ENCODE measurements around the gene XYLT2.
"Not testable (repeated sequence)": the region's sequence is repeated elsewhere in the genome, so short reads cannot be mapped to it uniquely, and the experiment has no call there.

XYLT2 gene

DNA sequence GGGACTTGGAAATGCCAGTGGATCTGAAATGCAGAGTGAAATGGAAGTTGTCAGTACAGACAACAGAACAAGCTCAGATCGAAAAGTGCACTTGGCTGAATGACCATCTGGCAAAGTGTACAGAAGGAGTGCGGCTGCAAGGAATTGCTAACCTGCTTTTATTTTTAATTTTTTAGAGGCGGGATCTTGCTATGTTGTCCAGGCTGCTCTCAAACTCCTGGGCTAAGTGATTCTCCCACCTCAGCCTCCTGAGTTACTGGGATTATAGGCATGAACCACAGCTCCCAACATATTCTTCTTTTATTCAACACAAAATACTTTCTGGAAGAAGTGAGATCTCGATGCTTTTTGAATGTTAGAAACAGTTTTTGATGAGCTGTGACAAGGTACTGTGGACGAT, 47.8 kb downstream of the XYLT2 start:
- DNase-seq (ENCODE audit: low spot score), result no peak

DNA sequence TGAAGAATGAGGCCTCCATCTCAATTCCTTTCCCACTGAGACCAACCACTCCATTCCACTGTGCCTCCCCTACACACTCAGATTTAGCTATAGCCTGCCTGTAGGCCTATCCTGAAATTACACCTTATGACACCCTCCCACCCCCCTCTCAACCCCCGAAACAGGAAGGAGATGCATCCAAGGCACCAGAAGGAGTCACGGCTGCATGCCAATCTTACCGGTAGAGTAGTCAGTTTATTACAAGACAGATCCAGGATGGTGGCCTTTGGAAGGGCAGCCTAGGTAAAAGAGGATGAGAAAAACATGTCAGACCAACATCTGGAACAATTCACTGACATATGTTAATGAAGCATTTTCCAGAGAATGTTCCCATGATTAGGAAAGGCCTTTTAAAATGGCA, 48.8 kb downstream of the XYLT2 start:
- no peak for DNase-seq (ENCODE audit: low spot score)

DNA sequence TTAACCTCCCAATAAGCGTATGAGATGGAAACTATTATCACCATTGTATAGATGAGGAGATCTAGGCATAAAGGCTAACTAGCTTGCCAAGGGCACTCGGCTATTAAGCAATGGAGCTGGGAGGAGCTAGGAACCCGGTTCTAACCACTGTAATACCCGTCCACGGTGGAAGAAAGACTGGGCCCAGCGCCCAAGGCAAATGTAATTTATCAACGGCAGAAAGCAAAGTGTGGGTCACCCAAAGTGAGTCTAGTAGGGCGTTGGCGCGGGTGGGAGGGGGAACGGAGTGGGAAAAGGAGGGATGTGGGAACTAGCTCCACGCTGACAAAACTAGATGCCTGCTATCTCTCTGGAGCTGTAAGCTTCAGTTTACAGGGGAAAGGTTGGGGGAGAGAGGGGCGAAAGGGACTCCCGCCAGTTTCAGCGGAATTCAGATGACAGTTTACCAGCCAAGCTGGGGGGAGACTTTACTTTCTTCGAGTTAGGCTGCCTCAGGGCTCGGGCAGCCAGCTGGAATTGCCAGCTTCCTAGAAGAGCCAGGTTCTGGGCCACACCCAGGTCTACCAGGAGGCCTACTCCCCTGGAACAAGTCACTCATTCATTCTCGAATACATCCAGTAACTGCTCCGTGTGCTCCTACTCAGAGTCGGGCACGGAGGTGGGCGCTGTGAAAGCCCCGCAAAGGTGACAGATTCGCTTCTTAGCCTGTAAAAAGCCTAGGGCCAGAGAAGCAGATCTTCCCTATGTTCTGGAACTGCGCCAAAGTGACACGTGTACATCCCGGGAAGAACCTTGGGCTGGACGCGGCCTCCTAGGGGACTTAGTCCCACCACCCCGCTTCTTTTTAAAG, 50.6 kb downstream of the XYLT2 start:
- DNase-seq (ENCODE audit: low spot score), result peak; percentile 76

DNA sequence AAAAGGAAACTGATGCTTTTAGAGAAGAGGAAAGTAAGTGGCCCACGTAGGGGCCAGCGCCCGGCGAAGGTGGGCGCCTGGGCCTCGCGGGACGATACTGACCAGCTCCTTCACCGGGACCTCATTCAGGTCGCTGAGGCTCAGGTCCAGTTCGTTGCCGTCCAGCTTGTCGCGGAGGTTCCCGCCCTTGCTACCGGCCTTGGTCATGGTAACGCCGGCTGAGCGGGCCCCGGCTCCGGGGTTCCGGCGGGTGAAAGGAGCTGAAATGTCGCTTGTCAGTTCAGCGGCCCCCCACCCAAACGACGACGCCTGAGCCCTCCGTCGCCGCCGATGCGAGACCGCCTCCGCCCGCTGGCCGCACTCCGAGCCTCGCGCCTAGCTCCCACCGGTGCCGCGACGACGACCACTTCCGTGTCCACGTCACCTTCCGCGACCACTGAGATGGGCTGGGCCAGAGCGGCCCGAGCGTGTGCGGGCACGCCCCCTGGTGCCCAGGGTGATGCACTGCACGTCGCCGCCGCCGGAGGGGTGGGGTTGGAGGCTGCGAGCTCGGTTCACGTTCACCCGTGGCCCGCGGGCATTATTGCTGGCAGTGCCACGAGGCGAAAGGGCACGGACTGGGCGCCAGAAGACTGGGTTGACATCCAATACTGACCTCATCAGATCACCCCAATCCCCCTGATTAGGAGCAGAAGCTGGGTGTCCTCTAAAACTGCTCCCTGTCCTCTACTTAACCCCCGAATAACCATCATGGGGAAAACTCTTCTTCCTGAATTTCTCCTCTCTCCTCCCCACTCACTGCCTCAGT, 51.4 kb downstream of the XYLT2 start, which contains the start of gene LRRC59:
LRRC59 (minus strand) TSS at position 413 of the 808 bp plus-strand sequence; CDS start at position 207, 206 bp downstream.
- peak; percentile 95 for DNase-seq (ENCODE audit: low spot score)

DNA sequence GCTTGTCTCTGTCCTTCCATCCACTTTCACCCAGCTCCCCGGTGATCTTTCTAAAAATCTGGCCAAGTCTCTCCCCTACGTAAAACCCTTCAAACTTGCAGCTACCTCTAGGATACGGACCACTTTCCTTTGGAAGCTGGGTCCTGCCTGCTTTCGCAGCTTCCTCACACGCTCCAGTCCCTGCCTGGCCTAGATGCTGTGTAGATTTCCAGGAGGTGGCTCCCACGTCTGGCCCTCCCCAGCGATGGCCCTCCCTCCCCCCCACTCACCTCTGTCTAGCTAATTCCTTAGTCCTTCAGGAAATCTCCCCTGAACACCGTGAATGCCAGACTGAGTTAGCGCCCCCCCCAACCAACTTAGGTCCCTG, 52.0 kb downstream of the XYLT2 start:
- no peak for DNase-seq (ENCODE audit: low spot score)

DNA sequence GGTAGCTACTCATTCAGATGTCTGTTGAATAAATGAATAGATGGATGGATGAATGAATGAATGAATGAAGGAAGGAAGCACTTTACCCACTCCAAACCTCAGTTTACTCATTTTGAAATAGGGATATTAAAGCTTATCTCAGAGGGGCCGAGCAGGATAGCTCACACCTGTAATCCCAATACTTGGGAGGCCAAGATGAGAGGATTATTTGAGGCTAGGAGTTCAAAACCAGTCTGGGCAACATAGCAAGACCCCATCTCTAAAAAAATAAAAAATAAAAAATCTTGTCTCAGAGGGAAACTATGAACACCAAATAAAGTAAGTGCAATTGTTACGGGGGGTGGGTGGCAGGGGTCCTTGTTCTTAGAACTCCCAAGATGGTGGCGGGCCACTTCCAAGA, 52.7 kb downstream of the XYLT2 start:
- not testable (repeated sequence) for DNase-seq (ENCODE audit: low spot score)

DNA sequence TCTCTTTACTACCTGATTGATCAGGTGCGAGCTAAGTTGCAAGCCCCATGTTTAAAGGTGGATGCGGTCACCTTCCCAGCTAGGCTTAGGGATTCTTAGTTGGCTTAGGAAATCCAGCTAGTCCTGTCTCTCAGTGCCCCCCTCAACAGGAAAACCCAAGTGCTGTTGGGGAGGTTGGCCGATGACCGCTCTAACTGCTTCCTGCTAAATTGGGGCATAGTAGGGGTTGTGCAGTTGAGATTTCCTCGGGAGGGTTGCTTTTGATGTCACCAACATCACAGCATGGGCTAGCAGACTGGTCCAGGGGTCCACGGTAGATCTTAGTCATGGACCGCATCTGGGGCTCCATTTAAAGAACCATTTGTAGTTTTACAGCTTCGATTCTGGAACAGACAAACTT, 53.7 kb downstream of the XYLT2 start:
- not testable (repeated sequence) for DNase-seq (ENCODE audit: low spot score)

DNA sequence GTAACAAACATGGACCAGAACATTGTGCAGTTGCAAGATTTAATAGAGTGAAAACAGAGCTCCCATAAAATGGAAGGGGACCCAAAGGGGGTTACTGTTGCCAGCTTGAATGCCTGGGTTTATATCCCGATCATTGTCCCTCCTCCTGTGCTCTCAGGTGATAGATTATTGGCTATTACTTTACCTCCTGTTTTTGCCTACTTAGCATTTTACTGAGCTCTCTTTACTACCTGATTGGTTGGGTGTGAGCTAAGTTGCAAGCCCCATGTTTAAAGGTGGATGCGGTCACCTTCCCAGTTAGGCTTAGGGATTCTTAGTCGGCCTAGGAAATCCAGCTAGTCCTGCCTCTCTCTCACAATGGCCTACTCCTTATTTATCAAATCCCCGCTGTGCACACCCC, 59.4 kb downstream of the XYLT2 start:
- not testable (repeated sequence) for DNase-seq (ENCODE audit: low spot score)

DNA sequence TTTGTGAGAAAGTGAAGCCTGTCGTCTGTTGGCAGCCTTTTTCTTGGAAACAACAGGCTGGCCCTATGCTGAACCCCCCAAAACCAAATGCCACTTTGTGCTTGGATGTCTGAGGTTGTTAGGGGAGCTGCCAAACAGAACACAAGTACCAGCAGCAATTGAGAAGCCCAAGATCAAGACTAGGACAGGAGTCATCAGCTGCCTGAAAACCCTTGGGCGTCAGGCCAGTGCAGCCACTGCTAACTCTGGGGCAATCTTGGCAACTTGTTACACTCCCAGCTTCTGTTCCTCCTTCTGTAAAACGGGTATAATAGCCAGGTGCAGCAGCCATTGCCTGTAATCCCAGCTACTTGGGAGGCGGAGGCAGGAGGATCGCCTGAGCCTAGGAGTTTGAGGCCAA, 60.7 kb downstream of the XYLT2 start:
- no peak for DNase-seq (ENCODE audit: low spot score)

DNA sequence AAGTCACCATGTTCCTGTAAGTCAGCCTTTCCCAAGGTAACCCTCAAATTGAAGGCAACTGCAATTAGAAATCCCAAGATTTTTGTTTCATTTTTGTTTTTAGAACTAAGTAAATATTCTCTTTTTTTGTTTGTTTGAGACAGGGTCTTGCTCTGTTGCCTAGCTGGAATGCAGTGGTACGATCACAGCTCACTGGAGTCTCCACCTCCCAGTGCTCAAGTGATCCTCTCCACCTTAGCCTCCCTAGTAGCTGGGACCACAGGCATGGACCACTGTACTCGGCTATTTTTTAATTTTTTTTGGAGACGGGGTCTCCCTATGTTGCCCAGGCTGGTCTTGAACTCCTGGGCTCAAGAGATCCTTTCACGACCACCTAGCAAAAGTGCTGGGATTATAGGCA, 62.0 kb downstream of the XYLT2 start:
- no peak for DNase-seq (ENCODE audit: low spot score)

Measured in AG20443 (cell line).